ENCODE measurements around the gene LGALS3BP. TPM values are rescaled to one million over a fixed set of nuclear protein-coding genes. Genes with fewer than 3 reads are reported as not detected.

The LGALS3BP gene
- total and polyA plus RNA-seq, 2 of the 13 experiments (the other 11 are each of a cell fraction or from before 2014, with no cell fraction given) = 137 to 332 TPM

DNA sequence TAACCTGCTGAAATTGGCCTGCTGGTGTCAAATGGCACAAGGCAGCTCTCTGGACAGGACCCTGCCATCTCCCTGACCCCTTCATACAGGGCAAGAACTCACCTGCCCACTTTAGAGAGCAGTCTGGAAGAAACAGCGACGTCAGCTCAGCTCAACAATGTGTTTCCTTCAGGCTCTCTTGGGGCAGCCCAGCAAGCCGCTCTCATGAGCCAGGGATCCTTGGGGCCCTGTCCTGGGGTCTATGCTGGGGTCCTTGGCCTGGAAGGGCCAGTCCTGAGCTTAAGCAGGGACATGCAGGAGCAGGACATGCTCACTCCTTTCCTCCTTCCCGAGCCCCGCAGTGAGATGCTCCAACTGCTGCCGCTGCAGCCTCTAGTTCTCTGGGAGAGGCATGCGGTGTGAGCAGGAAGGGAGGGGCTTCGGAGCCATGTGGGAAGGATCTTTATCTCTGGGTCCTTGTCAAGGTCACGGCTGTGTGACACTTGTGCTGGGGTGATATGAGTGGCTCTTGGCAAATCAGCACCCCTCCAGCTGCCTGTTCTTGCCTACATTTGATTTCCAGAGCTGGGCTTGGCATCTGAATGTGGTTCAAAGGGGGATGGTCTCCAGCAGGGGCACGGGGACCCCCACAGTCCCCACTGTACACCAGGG, 47.7 kb upstream of the LGALS3BP start (continued):
- TF ChIP-seq, protein P1, sequence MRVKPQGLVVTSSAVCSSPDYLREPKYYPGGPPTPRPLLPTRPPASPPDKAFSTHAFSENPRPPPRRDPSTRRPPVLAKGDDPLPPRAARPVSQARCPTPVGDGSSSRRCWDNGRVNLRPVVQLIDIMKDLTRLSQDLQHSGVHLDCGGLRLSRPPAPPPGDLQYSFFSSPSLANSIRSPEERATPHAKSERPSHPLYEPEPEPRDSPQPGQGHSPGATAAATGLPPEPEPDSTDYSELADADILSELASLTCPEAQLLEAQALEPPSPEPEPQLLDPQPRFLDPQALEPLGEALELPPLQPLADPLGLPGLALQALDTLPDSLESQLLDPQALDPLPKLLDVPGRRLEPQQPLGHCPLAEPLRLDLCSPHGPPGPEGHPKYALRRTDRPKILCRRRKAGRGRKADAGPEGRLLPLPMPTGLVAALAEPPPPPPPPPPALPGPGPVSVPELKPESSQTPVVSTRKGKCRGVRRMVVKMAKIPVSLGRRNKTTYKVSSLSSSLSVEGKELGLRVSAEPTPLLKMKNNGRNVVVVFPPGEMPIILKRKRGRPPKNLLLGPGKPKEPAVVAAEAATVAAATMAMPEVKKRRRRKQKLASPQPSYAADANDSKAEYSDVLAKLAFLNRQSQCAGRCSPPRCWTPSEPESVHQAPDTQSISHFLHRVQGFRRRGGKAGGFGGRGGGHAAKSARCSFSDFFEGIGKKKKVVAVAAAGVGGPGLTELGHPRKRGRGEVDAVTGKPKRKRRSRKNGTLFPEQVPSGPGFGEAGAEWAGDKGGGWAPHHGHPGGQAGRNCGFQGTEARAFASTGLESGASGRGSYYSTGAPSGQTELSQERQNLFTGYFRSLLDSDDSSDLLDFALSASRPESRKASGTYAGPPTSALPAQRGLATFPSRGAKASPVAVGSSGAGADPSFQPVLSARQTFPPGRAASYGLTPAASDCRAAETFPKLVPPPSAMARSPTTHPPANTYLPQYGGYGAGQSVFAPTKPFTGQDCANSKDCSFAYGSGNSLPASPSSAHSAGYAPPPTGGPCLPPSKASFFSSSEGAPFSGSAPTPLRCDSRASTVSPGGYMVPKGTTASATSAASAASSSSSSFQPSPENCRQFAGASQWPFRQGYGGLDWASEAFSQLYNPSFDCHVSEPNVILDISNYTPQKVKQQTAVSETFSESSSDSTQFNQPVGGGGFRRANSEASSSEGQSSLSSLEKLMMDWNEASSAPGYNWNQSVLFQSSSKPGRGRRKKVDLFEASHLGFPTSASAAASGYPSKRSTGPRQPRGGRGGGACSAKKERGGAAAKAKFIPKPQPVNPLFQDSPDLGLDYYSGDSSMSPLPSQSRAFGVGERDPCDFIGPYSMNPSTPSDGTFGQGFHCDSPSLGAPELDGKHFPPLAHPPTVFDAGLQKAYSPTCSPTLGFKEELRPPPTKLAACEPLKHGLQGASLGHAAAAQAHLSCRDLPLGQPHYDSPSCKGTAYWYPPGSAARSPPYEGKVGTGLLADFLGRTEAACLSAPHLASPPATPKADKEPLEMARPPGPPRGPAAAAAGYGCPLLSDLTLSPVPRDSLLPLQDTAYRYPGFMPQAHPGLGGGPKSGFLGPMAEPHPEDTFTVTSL (CRISPR knock-in tag; IDR thresholded peaks at IDR 0.05; ENCODE audit: borderline replicate concordance) = no peak
- TF ChIP-seq ZNF569 (CRISPR knock-in tag; IDR thresholded peaks at IDR 0.05; ENCODE audit: borderline replicate concordance) (no peak), RFX3 (CRISPR knock-in tag; IDR thresholded peaks at IDR 0.05) (no peak), ZNF839 (CRISPR knock-in tag; IDR thresholded peaks at IDR 0.05; ENCODE audit: borderline replicate concordance) (no peak), SRSF9 (IDR thresholded peaks at IDR 0.05; ENCODE audit: borderline replicate concordance, insufficient read depth, low read depth, low read length, poor library complexity, severe bottlenecking) (no peak), HNRNPH1 (optimal IDR thresholded peaks at IDR 0.05; ENCODE audit: low read depth, low read length) (peak; percentile 61), ZNF232 (CRISPR knock-in tag; IDR thresholded peaks at IDR 0.05; ENCODE audit: borderline replicate concordance) (no peak; the same call in 1 of the 2 replicates), NCOA5 (CRISPR knock-in tag; IDR thresholded peaks at IDR 0.05) (no peak), HOXD1 (CRISPR knock-in tag; IDR thresholded peaks at IDR 0.05) (no peak; the same call in 1 of the 2 replicates), ZNF670 (CRISPR knock-in tag; IDR thresholded peaks at IDR 0.05; ENCODE audit: borderline replicate concordance) (no peak), ZNF234 (CRISPR knock-in tag; conservative IDR thresholded peaks at IDR 0.05) (no peak), CBX2 (IDR thresholded peaks at IDR 0.05; ENCODE audit: low read depth, low read length) (no peak), CBX2 (CRISPR knock-in tag; IDR thresholded peaks at IDR 0.05; ENCODE audit: low read depth) (no peak), ARNT2 (CRISPR knock-in tag; IDR thresholded peaks at IDR 0.05; ENCODE audit: low read depth) (peak; percentile 3; the same call in 1 of the 2 replicates), ZSCAN31 (CRISPR knock-in tag; IDR thresholded peaks at IDR 0.05; ENCODE audit: low read depth) (peak; percentile 71; the same call in 1 of the 2 replicates), ZNF260 (CRISPR knock-in tag; IDR thresholded peaks at IDR 0.05; ENCODE audit: borderline replicate concordance, low read depth) (no peak), NFYB (CRISPR knock-in tag; IDR thresholded peaks at IDR 0.05) (0 out of 2 replicates have a peak, but pooled peaks have one; percentile 9), KMT2B (CRISPR knock-in tag; IDR thresholded peaks at IDR 0.05) (no peak), ZBTB20 (CRISPR knock-in tag; IDR thresholded peaks at IDR 0.05; ENCODE audit: borderline replicate concordance, low read depth) (no peak; the same call in 1 of the 2 replicates), ZNF264 (CRISPR knock-in tag; IDR thresholded peaks at IDR 0.05) (no peak), ZNF772 (CRISPR knock-in tag; IDR thresholded peaks at IDR 0.05) (no peak), FOSL1 (CRISPR knock-in tag; IDR thresholded peaks at IDR 0.05; ENCODE audit: borderline replicate concordance) (no peak), ELF4 (CRISPR knock-in tag; IDR thresholded peaks at IDR 0.05; ENCODE audit: borderline replicate concordance) (no peak), PHF21A (CRISPR knock-in tag; IDR thresholded peaks at IDR 0.05) (no peak), GLI4 (CRISPR knock-in tag; IDR thresholded peaks at IDR 0.05; ENCODE audit: borderline replicate concordance) (0 out of 2 replicates have a peak, but pooled peaks have one; percentile 19), ZNF883 (CRISPR knock-in tag; IDR thresholded peaks at IDR 0.05; ENCODE audit: not compliant biosample characterization) (no peak)

Data from HepG2 (cell line).